Testis (tissue), 2 donors: ENCODE measurements around the gene CRLF1.

Experiments
- CTCF ChIP-seq, 3 experiments: fragments of 450-650 bp in 2 of 3; fragments of 200-600 bp in 1 of 3; sonication (generic) in 1 of 3; IDR thresholded peaks; one replicate each; pipeline ENCODE4 v1.5.1; 2016 to 2019; ENCODE audit warnings: antibody characterized with exemption in 3 of 3, mild to moderate bottlenecking in 2 of 3, moderate library complexity in 1 of 3
- POLR2A ChIP-seq: fragments of 450-650 bp; IDR thresholded peaks from one replicate; pipeline ENCODE4 v1.6.1; 2017; ENCODE audit warnings: antibody characterized with exemption, mild to moderate bottlenecking, moderate library complexity

DNA sequence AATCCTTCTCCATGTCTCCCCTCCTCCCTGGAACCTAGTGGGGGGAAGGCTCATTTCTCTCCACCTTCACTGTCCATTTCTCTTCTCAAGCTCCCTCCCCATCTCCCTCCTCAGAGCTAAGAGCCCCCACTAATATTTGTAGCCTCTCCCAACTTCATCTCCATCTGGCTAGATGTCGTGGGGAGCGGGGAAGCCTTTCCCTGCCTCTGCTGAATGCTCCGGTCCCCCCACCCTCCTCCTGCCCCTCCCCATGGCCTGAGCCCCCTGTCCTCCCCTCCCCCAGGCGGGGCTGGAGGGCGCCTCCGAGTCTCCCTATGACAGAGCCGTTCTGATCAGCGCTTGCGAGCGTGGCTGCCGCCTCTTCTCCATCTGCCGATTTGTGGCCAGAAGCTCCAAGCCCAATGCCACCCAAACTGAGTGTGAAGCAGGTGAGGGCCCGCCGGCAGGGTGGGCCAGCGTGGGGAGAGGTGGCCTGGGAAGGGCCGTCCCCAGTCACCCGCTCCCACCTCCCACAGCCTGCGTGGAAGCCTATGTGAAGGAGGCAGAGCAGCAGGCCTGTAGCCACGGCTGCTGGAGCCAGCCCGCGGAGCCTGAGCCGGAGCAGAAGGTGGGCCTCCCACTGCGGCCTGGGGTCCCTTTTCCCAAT lies 7.1 kb upstream of the CRLF1 start:
- TF ChIP-seq CTCF (IDR thresholded peaks at IDR 0.05): no peak
- no peak for TF ChIP-seq POLR2A
